HEK293 (cell line): ENCODE results near the gene MAGEB4.

Experiments
- CTCF ChIA-PET: fragments of 350-600 bp; formaldehyde crosslinking; extraction: SDS; loops from one replicate; lab custom pipeline; 2021; ENCODE audit warnings: antibody characterized with exemption; lab: Yijun Ruan, JAX
- POLR2A ChIA-PET: fragments of 300-600 bp; formaldehyde crosslinking; extraction: SDS; loops from one replicate; lab custom pipeline; 2020; ENCODE audit warnings: antibody characterized with exemption, inconsistent platforms; lab: Yijun Ruan, JAX
- H3K27ac ChIP-seq: fragments of 200-500 bp; sonication (Bioruptor generic); 2 replicates; pipeline ENCODE4 v1.5.1; 2014; ENCODE audit warnings: low read depth, low read length, control low read depth, inconsistent platforms; ENCODE audit errors: extremely low read depth
- H3K36me3 ChIP-seq, 2 experiments: fragments of 200-500 bp in 1 of 2; sonication (Bioruptor generic) in 1 of 2; 1 replicate in 1 of 2; 2 replicates in 1 of 2; pipeline ENCODE4 v1.5.1; 2014 to 2017; ENCODE audit warnings: inconsistent platforms in 2 of 2, low read length in 2 of 2; ENCODE audit not compliant: control insufficient read depth in 2 of 2, insufficient read depth in 1 of 2
- H3K4me1 ChIP-seq: fragments of 200-500 bp; sonication (Bioruptor generic); 2 replicates; pipeline ENCODE4 v1.5.1; 2014; ENCODE audit warnings: mild to moderate bottlenecking, low read length, inconsistent platforms; ENCODE audit not compliant: control insufficient read depth, insufficient read depth
- H3K4me3 ChIP-seq: 2 replicates; pipeline ENCODE4 v1.5.1; 2011; ENCODE audit warnings: low read depth, mild to moderate bottlenecking, control low read depth, low read length, moderate library complexity
- H3K9me3 ChIP-seq: fragments of 200-500 bp; sonication (Bioruptor generic); 2 replicates; pipeline ENCODE4 v1.5.1; 2014; ENCODE audit warnings: low read depth, low read length, inconsistent platforms; ENCODE audit not compliant: control insufficient read depth, insufficient read depth
- ZBTB10 ChIP-seq: fragments of 450-650 bp; formaldehyde crosslinking; IDR thresholded peaks from 2 replicates; pipeline ENCODE4 v1.5.1; 2016; ENCODE audit warnings: missing biosample characterization, missing genetic modification characterization
- ZBTB20 ChIP-seq: fragments of 450-650 bp; formaldehyde crosslinking; IDR thresholded peaks from 2 replicates; pipeline ENCODE4 v1.5.1; 2016; ENCODE audit warnings: missing biosample characterization, missing genetic modification characterization
- ZNF2 ChIP-seq: fragments of 450-650 bp; formaldehyde crosslinking; IDR thresholded peaks from 2 replicates; pipeline ENCODE4 v1.5.1; 2016; ENCODE audit warnings: missing biosample characterization, missing genetic modification characterization
- ZNF239 ChIP-seq: fragments of 450-650 bp; formaldehyde crosslinking; IDR thresholded peaks from 2 replicates; pipeline ENCODE4 v1.5.1; 2016; ENCODE audit warnings: missing biosample characterization, missing genetic modification characterization
- ZNF341 ChIP-seq: fragments of 450-650 bp; formaldehyde crosslinking; IDR thresholded peaks from 2 replicates; pipeline ENCODE4; 2016; ENCODE audit warnings: low read depth, missing biosample characterization, missing genetic modification characterization
- ZNF596 ChIP-seq: fragments of 450-650 bp; IDR thresholded peaks from 2 replicates; pipeline ENCODE4 v1.5.0; 2018; ENCODE audit warnings: missing biosample characterization, mild to moderate bottlenecking, missing genetic modification characterization, moderate library complexity

Gene MAGEB4

GRCh38 chrX:30282527-30282926, 40.7 kb downstream of the MAGEB4 start (continued):
- TF ChIP-seq ZNF596 (tag by site-specific recombination) (no peak), ZBTB20 (tag by site-specific recombination) (no peak)

GRCh38 chrX:30283456-30284200, 41.8 kb downstream of the MAGEB4 start:
- no peaks in the 10 kb centered on the region for H3K4me1 ChIP-seq
- CTCF ChIA-PET: interaction anchor here (0.7 kb wide), 1 partner anchor 989 kb away, joined by 3 read pairs; no protein-coding TSS in a partner anchor
- TF ChIP-seq ZNF239 (tag by site-specific recombination): no peak
- no peak for TF ChIP-seq ZBTB10 (tag by site-specific recombination)
- no peak for TF ChIP-seq ZNF341 (tag by site-specific recombination)
- TF ChIP-seq ZNF2 (tag by site-specific recombination): no peak
- H3K36me3 ChIP-seq: no peaks in the 10 kb centered on the region
- H3K4me3 ChIP-seq: no peak overlapping the region
- H3K9me3 ChIP-seq: no peaks in the 10 kb centered on the region
- POLR2A ChIA-PET: no interaction called here
- no peak overlapping the region for H3K27ac ChIP-seq
